Fibroblast of peridontal ligament (primary cell): ENCODE measurements around the gene CD247.

Experiments
- DNase-seq: peaks from one replicate; pipeline ENCODE4 v3.0.0-alpha.2; 2010; ENCODE audit errors: extremely low read depth

CD247 gene

GRCh38 chr1:167416506-167416905 is 101.8 kb downstream of the CD247 start:
- no peak for DNase-seq

- no peak for DNase-seq
These were observed 105.0 kb downstream of the CD247 start for GRCh38 chr1:167413328-167413727.

GRCh38 chr1:167412920-167413319 is 105.4 kb downstream of the CD247 start:
- no peak for DNase-seq

GRCh38 chr1:167412072-167412471 is 106.3 kb downstream of the CD247 start:
- no peak for DNase-seq

- DNase-seq = no peak
These were observed 109.1 kb downstream of the CD247 start for GRCh38 chr1:167409183-167409582.

- no peak for DNase-seq
These were observed 110.0 kb downstream of the CD247 start for GRCh38 chr1:167408355-167408754.

GRCh38 chr1:167404908-167405307 is 113.4 kb downstream of the CD247 start:
- no peak for DNase-seq

GRCh38 chr1:167404161-167404888 is 114.0 kb downstream of the CD247 start:
- no peak for DNase-seq

GRCh38 chr1:167401260-167401873 is 117.0 kb downstream of the CD247 start:
- DNase-seq = peak; percentile 62

- no peak for DNase-seq
These were observed 117.9 kb downstream of the CD247 start for GRCh38 chr1:167400359-167400953.

GRCh38 chr1:167392200-167392696 is 126.1 kb downstream of the CD247 start:
- no peak for DNase-seq

- DNase-seq = no peak
These were observed 129.4 kb downstream of the CD247 start for GRCh38 chr1:167388976-167389375.

GRCh38 chr1:167387251-167387910 is 130.9 kb downstream of the CD247 start:
- DNase-seq = no peak
